ENCODE results near the gene NMU.
A peak's percentile ranks its signal among the peaks of the same experiment; 100 is the strongest.
"Not testable (repeated sequence)": the region's sequence is repeated elsewhere in the genome, so short reads cannot be mapped to it uniquely, and the experiment has no call there.

Gene NMU

GRCh38 chr4:55568905-55569504, 67.1 kb downstream of the NMU start:
- no peak for FAIRE-seq
- DNase-seq (ENCODE audit: insufficient read length, low spot score) = no peak
- no peak for TF ChIP-seq CTCF (IDR thresholded peaks at IDR 0.05; ENCODE audit: insufficient read depth, missing control alignments)

- FAIRE-seq = no peak
- TF ChIP-seq CTCF (IDR thresholded peaks at IDR 0.05; ENCODE audit: insufficient read depth, missing control alignments) = no peak
- no peak for DNase-seq (ENCODE audit: insufficient read length, low spot score)
These were observed 74.2 kb downstream of the NMU start for GRCh38 chr4:55561889-55562288.

- no peak for FAIRE-seq
- TF ChIP-seq CTCF (IDR thresholded peaks at IDR 0.05; ENCODE audit: insufficient read depth, missing control alignments) = no peak
- DNase-seq (ENCODE audit: insufficient read length, low spot score) = no peak
These were observed 76.0 kb downstream of the NMU start for GRCh38 chr4:55560096-55560495.

- no peak for FAIRE-seq
- no peak for DNase-seq (ENCODE audit: insufficient read length, low spot score)
- peak; percentile 44 for TF ChIP-seq CTCF (IDR thresholded peaks at IDR 0.05; ENCODE audit: insufficient read depth, missing control alignments)
These were observed 81.6 kb downstream of the NMU start for GRCh38 chr4:55554453-55555030.

GRCh38 chr4:55553441-55554201, 82.5 kb downstream of the NMU start:
- FAIRE-seq (no peak), DNase-seq (ENCODE audit: insufficient read length, low spot score) (no peak)
- TF ChIP-seq CTCF (IDR thresholded peaks at IDR 0.05; ENCODE audit: insufficient read depth, missing control alignments) = no peak

- not testable (repeated sequence) for FAIRE-seq; DNase-seq (ENCODE audit: insufficient read length, low spot score)
These were observed 84.1 kb downstream of the NMU start for GRCh38 chr4:55551964-55552363.

GRCh38 chr4:55549888-55550287, 86.2 kb downstream of the NMU start:
- no peak for TF ChIP-seq CTCF (IDR thresholded peaks at IDR 0.05; ENCODE audit: insufficient read depth, missing control alignments)
- DNase-seq (ENCODE audit: insufficient read length, low spot score) (no peak), FAIRE-seq (no peak)
